ENCODE data around the gene GTF2H4. TPM values are rescaled to one million over a fixed set of nuclear protein-coding genes. Genes with fewer than 3 reads are reported as not detected.

GTF2H4 gene
- total and polyA plus RNA-seq, 8 donors = 9.4 to 45.8 (median 16.5) TPM

GRCh38 chr6:30960907-30961673 lies 53.1 kb downstream of the GTF2H4 start:
- H3K4me1 ChIP-seq = peaks cover 0 to under 1% (median 0%) of the 10 kb centered on the region in 3 donors
- intact Hi-C loops (cut with DNase I) = no loop called here
- WGBS, 2 donors = 61 to 64% methylated on average over 9 of the region's 9 CpGs
- DNase-seq = no peak
- H3K4me3 ChIP-seq = no peak overlapping the region
- no peak for FAIRE-seq
- peaks cover 0 to 4% (median 0%) of the 10 kb centered on the region in 4 donors for H3K27me3 ChIP-seq
- TF ChIP-seq CTCF (IDR thresholded peaks at IDR 0.05) = no peak
- ATAC-seq = no peak
- no peaks in the 10 kb centered on the region for H3K9me3 ChIP-seq
- no peaks in the 10 kb centered on the region for H3K36me3 ChIP-seq
- H3K27ac ChIP-seq = no peak overlapping the region

- no peaks in the 10 kb centered on the region for H3K36me3 ChIP-seq
- H3K27me3 ChIP-seq = peaks cover 0 to 4% (median 0%) of the 10 kb centered on the region in 4 donors
- DNase-seq (no peak), ATAC-seq (no peak), FAIRE-seq (no peak)
- no peak for TF ChIP-seq CTCF (IDR thresholded peaks at IDR 0.05)
- H3K27ac ChIP-seq = no peak overlapping the region
- H3K9me3 ChIP-seq = no peaks in the 10 kb centered on the region
- H3K4me1 ChIP-seq = no peaks in the 10 kb centered on the region
- no peak overlapping the region for H3K4me3 ChIP-seq
- intact Hi-C loops (cut with DNase I) = no loop called here
Measured at GRCh38 chr6:30962716-30963115, 54.7 kb downstream of the GTF2H4 start.

GRCh38 chr6:30963641-30964040 lies 55.6 kb downstream of the GTF2H4 start:
- peaks cover 0 to 4% (median 0%) of the 10 kb centered on the region in 4 donors for H3K27me3 ChIP-seq
- peak; percentile 47 to 80 (median 68) for ATAC-seq
- intact Hi-C loops (cut with DNase I) = no loop called here
- H3K4me1 ChIP-seq = no peaks in the 10 kb centered on the region
- no peaks in the 10 kb centered on the region for H3K9me3 ChIP-seq
- TF ChIP-seq CTCF (IDR thresholded peaks at IDR 0.05) = no peak
- no peak overlapping the region for H3K4me3 ChIP-seq
- DNase-seq = peak in 1 of 6 donors; percentile 47
- no peak overlapping the region for H3K27ac ChIP-seq
- FAIRE-seq = no peak
- 56% methylated on average over 6 of the region's 6 CpGs for WGBS, 2 donors
- no peaks in the 10 kb centered on the region for H3K36me3 ChIP-seq

Small RNA genes within 50 kb of the gene (microRNA-seq; reads per million reads assigned to microRNA genes)
- gene MIR4640 = 0.29 to 0.77 reads per million in 2 donors

Other genes with a start within 250 kb of the GTF2H4 start
- 10 to 100 TPM; 10.9 to 16.2 (median 13.0) TPM for gene DHX16, start 235.2 kb upstream of the GTF2H4 start, total RNA-seq
- gene DHX16, start 235.2 kb upstream of the GTF2H4 start, polyA plus RNA-seq = 10 to 100 TPM; 41.1 to 44.4 TPM
- gene PPP1R18, start 221.6 kb upstream of the GTF2H4 start, total RNA-seq = 10 to 100 TPM in 2 of 6 donors, 1 to 10 TPM in 4; 5.3 to 27.2 (median 7.8) TPM
- gene PPP1R18, start 221.6 kb upstream of the GTF2H4 start, polyA plus RNA-seq = 10 to 100 TPM; 25.8 to 27.1 TPM
- gene NRM, start 217.2 kb upstream of the GTF2H4 start, total RNA-seq = 1 to 10 TPM; 3.3 to 7.9 (median 4.6) TPM
- 10 to 100 TPM; 18.2 to 23.6 TPM for gene NRM, start 217.2 kb upstream of the GTF2H4 start, polyA plus RNA-seq
- gene MDC1, start 190.9 kb upstream of the GTF2H4 start, total RNA-seq = 10 to 100 TPM; 12.3 to 18.7 (median 13.5) TPM
- 10 to 100 TPM; 18.9 to 28.0 TPM for gene MDC1, start 190.9 kb upstream of the GTF2H4 start, polyA plus RNA-seq
- 100 to 1,000 TPM in 4 of 6 donors, 10 to 100 TPM in 2; 66.1 to 171 (median 116) TPM for gene TUBB, start 187.9 kb upstream of the GTF2H4 start, total RNA-seq
- 100 to 1,000 TPM in 1 of 2 donors, 10 to 100 TPM in 1; 67.9 to 111 TPM for gene TUBB, start 187.9 kb upstream of the GTF2H4 start, polyA plus RNA-seq
- 10 to 100 TPM; 45.7 to 92.2 (median 51.3) TPM for gene FLOT1, start 165.5 kb upstream of the GTF2H4 start, total RNA-seq
- gene FLOT1, start 165.5 kb upstream of the GTF2H4 start, polyA plus RNA-seq = 100 to 1,000 TPM; 123 to 151 TPM
- gene IER3, start 163.7 kb upstream of the GTF2H4 start, total RNA-seq = 10 to 100 TPM; 23.0 to 87.5 (median 41.3) TPM
- 100 to 1,000 TPM in 1 of 2 donors, 10 to 100 TPM in 1; 99.4 to 174 TPM for gene IER3, start 163.7 kb upstream of the GTF2H4 start, polyA plus RNA-seq
- gene DDR1, start 23.7 kb upstream of the GTF2H4 start, total RNA-seq = 100 to 1,000 TPM in 4 of 6 donors, 10 to 100 TPM in 2; 92.7 to 160 (median 118) TPM
- 100 to 1,000 TPM; 103 to 149 TPM for gene DDR1, start 23.7 kb upstream of the GTF2H4 start, polyA plus RNA-seq
- gene VARS2, start 6.0 kb downstream of the GTF2H4 start, total RNA-seq = 10 to 100 TPM; 11.3 to 25.8 (median 17.1) TPM
- 10 to 100 TPM; 40.4 to 40.6 TPM for gene VARS2, start 6.0 kb downstream of the GTF2H4 start, polyA plus RNA-seq
- 1 to 10 TPM in 5 of 6 donors, under 1 TPM in 1; 0.83 to 6.6 (median 2.1) TPM for gene SFTA2, start 24.0 kb downstream of the GTF2H4 start, total RNA-seq
- 10 to 100 TPM; 14.4 to 22.9 TPM for gene SFTA2, start 24.0 kb downstream of the GTF2H4 start, polyA plus RNA-seq
- 1 to 10 TPM in 1 of 6 donors, under 1 TPM in 1, not detected in 4; 0.09 to 5.6 TPM for gene MUCL3, start 32.8 kb downstream of the GTF2H4 start, total RNA-seq
- gene MUCL3, start 32.8 kb downstream of the GTF2H4 start, polyA plus RNA-seq = 1 to 10 TPM in 1 of 2 donors, under 1 TPM in 1; 0.04 to 1.2 TPM
- gene MUC21, start 75.5 kb downstream of the GTF2H4 start, total RNA-seq = not detected
- under 1 TPM; 0.07 to 0.23 TPM for gene MUC21, start 75.5 kb downstream of the GTF2H4 start, polyA plus RNA-seq
- not detected for gene MUC22, start 102.3 kb downstream of the GTF2H4 start, total RNA-seq
- under 1 TPM in 1 of 2 donors, not detected in 1; 0.02 TPM for gene MUC22, start 102.3 kb downstream of the GTF2H4 start, polyA plus RNA-seq
- not detected for gene C6orf15, start 204.4 kb downstream of the GTF2H4 start, total RNA-seq
- not detected for gene C6orf15, start 204.4 kb downstream of the GTF2H4 start, polyA plus RNA-seq
- gene PSORS1C1, start 206.6 kb downstream of the GTF2H4 start, total RNA-seq = 1 to 10 TPM in 1 of 6 donors, under 1 TPM in 5; 0.06 to 1.4 (median 0.30) TPM
- 1 to 10 TPM in 1 of 2 donors, under 1 TPM in 1; 0.70 to 1.9 TPM for gene PSORS1C1, start 206.6 kb downstream of the GTF2H4 start, polyA plus RNA-seq
- gene CDSN, start 212.2 kb downstream of the GTF2H4 start, total RNA-seq = under 1 TPM in 1 of 6 donors, not detected in 5; 0.06 TPM
- under 1 TPM; 0.05 to 0.08 TPM for gene CDSN, start 212.2 kb downstream of the GTF2H4 start, polyA plus RNA-seq
- not detected for gene PSORS1C2, start 230.9 kb downstream of the GTF2H4 start, total RNA-seq
- gene PSORS1C2, start 230.9 kb downstream of the GTF2H4 start, polyA plus RNA-seq = not detected
- 10 to 100 TPM in 5 of 6 donors, 1 to 10 TPM in 1; 6.7 to 19.3 (median 11.3) TPM for gene CCHCR1, start 249.6 kb downstream of the GTF2H4 start, total RNA-seq
- gene CCHCR1, start 249.6 kb downstream of the GTF2H4 start, polyA plus RNA-seq = 10 to 100 TPM; 22.3 to 27.0 TPM

All from pancreas (tissue), 10 donors.